Peyer's patch (tissue), 4 donors: ENCODE data around the gene AKT1.

Experiments used
- CTCF ChIP-seq, 6 experiments: fragments of 450-650 bp in 4 of 6; fragments of 200-600 bp in 2 of 6; sonication (generic) in 1 of 6; IDR thresholded peaks; one replicate each; pipeline ENCODE4 v1.5.1; 2017 to 2019; ENCODE audit warnings: antibody characterized with exemption in 6 of 6, mild to moderate bottlenecking in 3 of 6, moderate library complexity in 1 of 6
- POLR2A ChIP-seq, 2 donors: fragments of 450-650 bp; IDR thresholded peaks; one replicate each; pipeline ENCODE4 v1.5.1; 2017; ENCODE audit warnings: antibody characterized with exemption in 2 of 2, mild to moderate bottlenecking in 2 of 2, moderate library complexity in 2 of 2

DNA sequence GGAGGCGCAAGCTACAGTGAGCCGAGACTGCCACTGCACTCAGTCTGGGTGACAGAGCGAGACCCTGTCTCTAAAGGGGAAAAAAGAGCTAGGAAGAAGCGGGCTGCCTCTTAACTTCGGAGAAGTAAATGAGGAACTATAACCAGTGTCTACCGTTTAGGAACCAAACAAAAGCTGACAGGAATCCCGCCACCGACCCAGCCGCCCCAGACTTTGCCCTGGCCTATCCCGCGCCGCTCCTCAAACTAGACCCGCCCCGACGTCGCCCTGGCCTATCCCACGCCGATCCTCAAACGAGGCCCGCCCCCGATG, 43.2 kb downstream of the AKT1 start:
- TF ChIP-seq CTCF (IDR thresholded peaks at IDR 0.05): no peak
- peak; percentile 45 to 49 for TF ChIP-seq POLR2A (IDR thresholded peaks at IDR 0.05)
